GM19467 (cell line): ENCODE data around the gene BCO1.

Experiments used
- ATAC-seq: cut with Tn5 transposase; IDR thresholded peaks from one replicate; pipeline ENCODE4 v1.9.1; 2021; ENCODE audit warnings: mild to moderate bottlenecking, moderate library complexity; ENCODE audit not compliant: unreplicated experiment

BCO1 gene

DNA sequence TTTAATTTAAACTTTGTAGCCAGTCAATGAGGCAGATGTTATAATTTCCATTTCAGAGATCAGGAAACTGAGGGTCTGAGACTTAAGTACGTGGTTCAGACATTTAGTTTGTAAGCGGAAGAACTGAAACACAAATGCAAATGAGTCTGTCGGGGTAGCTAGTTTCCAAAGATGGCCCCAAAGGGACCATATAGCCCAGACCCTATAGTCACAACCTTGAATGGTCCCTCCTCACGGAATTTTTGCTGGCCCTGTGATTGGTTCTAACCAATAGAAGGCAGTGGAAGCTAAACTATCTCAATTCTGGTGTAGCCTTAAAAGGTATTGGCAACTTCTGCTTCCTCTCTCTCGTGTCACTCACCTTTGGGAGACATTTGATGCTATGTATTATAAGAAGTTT lies 7.5 kb upstream of the BCO1 start:
- no peak for ATAC-seq

DNA sequence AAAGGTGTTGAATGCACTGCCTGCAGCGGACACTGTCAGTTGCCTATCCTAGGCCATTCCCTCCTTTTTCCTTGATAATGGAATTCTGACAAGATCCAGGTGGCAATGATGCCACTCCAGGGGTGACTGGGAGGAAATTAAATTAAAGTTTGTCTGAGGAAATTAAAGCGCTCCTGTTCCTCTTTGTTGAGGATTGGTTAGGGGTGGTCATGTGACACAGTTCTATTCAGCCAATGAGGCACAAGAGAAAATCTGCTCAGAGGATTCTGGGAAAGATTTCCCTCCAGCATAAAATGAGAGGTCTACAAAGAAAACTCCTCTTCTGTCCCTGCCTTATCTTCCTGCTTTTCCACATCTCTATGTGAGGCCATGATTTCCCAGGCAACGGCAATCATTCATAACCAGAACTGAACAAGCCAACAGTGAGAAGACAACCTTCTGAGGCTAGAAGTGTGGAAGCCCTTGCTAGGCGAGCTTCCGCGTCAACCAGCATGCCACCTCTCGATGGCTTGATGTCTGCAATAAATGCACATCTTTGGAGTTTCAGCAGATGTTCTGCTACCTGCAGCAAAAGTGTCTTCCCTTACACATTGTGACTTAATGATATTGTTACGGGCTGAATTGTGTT lies 5.6 kb upstream of the BCO1 start:
- ATAC-seq, result no peak

GRCh38 chr16:81237282-81237681 lies 1.2 kb upstream of the BCO1 start:
- ATAC-seq, result no peak

- no peak for ATAC-seq
These were observed 570 bp upstream of the BCO1 start for GRCh38 chr16:81237942-81238295.

DNA sequence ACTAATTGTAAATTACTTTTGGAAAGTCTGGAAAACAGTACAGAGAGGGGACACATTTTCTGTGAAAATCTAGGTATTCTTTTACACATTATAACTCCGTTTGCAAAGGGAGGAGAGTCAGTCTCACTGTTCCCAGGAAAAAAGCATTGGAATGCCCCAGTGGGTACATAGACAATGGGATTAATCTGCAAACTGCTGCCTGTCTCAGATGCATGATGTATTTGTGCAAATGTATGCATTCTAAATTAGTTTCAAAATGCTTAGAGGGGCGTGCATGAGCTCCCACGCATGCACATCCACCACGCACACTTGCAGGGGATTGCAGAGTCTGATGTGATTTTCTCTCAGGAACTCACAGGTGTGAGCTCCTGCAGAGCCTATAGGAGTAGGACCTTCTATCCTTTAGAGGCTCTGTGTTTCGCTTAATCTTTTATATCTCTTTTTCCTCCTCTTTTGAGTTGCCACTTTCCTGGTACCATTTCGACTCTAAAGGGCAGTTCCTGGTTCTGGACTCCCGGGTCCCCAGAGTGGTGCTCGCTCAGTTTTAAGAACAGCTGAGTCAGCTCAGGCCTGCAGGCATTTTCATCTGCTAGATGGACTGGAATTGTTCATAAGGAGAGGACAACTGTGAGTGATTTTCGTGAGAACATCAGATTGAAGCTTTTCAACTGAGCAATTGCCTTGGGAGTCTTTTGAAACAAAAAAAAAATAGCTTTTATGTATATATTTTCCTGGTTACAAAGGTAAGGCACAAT lies 1.1 kb downstream of the BCO1 start:
- no peak for ATAC-seq

DNA sequence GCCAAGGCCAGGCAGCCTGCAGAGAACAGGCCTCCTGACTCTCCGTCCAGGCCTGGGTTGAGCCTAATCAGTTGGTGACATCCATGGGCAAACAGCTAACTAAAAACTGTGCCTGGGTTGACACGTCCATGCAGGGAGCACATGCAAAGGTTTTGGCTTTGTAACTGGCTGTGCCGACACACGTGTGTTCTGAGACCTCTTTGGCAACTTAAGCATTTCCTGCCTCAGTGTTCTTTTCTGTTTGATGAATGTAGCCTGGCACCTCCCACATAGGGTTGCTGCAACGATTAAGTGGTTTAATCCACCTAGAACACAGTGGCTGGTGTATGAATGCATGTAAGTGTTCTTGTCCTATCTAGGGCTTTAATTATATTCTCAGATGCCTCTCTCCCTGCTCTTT lies 3.2 kb downstream of the BCO1 start:
- ATAC-seq, result no peak

GRCh38 chr16:81242977-81243618 lies 4.6 kb downstream of the BCO1 start:
- no peak for ATAC-seq

- ATAC-seq, result no peak
These were observed 5.5 kb downstream of the BCO1 start for GRCh38 chr16:81243942-81244341.

GRCh38 chr16:81251871-81252270 lies 13.4 kb downstream of the BCO1 start:
- ATAC-seq, result no peak

DNA sequence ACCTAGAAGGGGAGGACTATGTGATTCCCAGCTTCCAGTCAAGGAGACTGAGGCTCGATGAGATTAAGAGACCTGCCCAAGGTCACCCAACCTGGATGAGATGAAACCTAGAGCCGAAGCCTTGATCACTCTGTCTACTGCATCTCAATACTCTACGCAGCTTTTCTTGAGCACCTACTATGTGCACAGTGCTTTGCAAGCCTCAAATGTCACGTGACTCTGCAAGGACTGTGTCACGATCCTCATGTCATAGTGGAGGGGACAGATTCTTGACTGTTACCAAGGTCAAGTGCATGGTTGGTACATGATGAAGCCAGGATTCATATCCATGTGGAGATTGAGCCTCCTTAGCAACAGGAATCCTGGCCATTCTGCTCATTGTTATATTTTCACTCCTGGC lies 14.7 kb downstream of the BCO1 start:
- no peak for ATAC-seq

- ATAC-seq, result no peak
These were observed 16.5 kb downstream of the BCO1 start for GRCh38 chr16:81254922-81255526.

DNA sequence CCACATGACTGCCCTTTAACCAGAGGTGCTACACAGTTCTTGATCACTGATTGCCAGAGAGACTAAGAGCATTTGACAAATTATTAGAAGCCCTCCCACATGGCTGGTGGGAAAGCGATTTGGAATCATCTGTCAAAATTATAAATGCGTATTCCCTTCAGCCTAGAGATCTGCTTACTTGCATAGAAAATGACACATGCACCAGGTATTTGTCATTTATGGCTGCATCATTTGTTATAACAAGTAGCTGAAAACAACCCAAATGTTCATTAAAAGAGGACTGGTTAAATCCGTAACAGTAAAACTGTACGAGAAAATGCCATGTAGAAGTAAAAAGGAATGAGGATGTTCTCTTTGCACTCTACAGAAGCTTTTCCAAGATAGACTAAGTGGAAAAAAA lies 21.4 kb downstream of the BCO1 start:
- no peak for ATAC-seq

DNA sequence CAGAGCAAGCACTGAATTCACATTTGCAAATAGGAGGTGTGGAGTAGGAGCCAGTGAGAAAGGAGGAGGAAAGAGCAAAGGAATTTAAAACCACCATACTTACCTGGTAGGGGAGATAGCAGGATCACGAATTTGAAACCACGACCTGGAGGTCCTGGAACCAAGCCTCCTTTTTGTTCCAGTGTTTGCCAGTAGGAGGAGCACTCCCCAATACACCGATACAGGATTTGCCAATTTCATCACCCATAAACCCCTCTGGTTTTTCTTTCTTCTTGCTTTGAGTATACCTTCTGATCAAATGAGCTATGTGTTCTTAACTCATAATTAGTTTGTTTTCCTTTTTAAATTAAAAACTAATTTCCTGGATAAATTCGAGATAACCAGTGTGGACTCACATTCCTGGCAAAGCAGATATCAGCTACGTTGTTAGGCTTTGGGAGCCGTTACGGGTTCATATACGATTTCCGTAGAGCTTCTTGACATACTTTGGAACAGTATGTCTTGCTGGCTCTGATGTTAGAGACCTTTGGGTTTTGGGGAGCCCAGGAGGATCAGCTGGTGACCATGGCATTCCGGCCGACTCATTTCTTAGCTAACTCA lies 22.7 kb downstream of the BCO1 start:
- no peak for ATAC-seq

- ATAC-seq, result no peak
These were observed 25.2 kb downstream of the BCO1 start for GRCh38 chr16:81263470-81264220.

GRCh38 chr16:81264386-81264785 lies 25.9 kb downstream of the BCO1 start:
- no peak for ATAC-seq

DNA sequence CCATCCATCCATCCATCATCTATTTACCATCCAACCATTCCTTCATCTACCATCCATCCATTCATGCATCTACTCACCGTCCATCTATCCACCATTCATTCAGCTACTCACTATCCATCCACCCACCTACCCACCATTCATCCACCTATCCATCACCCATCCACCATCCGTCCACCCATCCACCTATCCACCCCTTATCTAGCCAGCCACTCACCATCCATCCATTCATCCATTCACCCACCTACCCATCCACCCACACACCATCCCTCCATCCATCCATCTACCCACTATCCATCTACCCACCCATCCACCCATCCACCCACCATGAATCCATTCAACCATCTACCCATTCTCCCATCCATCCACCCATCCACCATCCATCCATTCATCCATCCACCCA lies 26.6 kb downstream of the BCO1 start:
- no peak for ATAC-seq

GRCh38 chr16:81265658-81266451 lies 27.4 kb downstream of the BCO1 start:
- ATAC-seq, result no peak

DNA sequence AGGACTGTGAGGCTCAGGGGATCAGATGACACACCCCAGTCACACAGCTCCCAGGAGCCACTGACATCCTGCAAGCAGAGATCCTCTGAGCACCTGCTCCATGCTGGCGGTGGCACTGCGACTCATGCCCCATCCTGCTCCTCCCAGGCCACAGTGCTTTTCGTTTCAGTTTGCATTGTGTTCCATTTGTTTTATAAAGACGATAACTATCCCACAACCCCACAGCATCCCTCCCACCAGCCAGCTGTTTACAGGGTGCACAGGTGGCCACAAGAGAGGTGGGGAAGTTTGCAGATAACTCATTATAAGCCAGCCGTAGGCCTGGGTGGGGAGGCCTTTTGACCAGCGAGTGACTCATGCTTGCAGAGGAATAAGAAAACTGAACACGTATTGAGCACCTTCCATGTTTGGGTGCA lies 28.2 kb downstream of the BCO1 start:
- ATAC-seq, result no peak

- no peak for ATAC-seq
These were observed 30.0 kb downstream of the BCO1 start for GRCh38 chr16:81268509-81268908.
